Vagina (tissue), 2 donors: Measurements from ENCODE around the gene AGO3. TPM values are rescaled to one million over a fixed set of nuclear protein-coding genes. Genes with fewer than 3 reads are reported as not detected.

Experiments
- DNase-seq, 2 donors: peaks; one replicate each; pipeline ENCODE4 v3.0.0-alpha.2; 2017; ENCODE audit errors: extremely low spot score in 2 of 2
- H3K27ac ChIP-seq: fragments of 200-600 bp; sonication (generic); one replicate; pipeline ENCODE4 v1.5.1; 2019
- H3K27me3 ChIP-seq: fragments of 200-600 bp; sonication (generic); one replicate; pipeline ENCODE4 v1.5.1; 2019
- H3K36me3 ChIP-seq, 2 donors: fragments of 200-600 bp; sonication (generic); one replicate each; pipeline ENCODE4 v1.5.1; 2017 to 2019
- H3K4me1 ChIP-seq: fragments of 200-600 bp; sonication (generic); one replicate; pipeline ENCODE4 v1.5.1; 2019
- H3K4me3 ChIP-seq, 2 donors: fragments of 200-600 bp; sonication (generic); 1 replicate in 1 of 2; 2 replicates in 1 of 2; pipeline ENCODE4 v1.5.1; 2016 to 2019
- H3K9me3 ChIP-seq: fragments of 200-600 bp; sonication (generic); one replicate; pipeline ENCODE4 v1.5.1; 2019
- POLR2A ChIP-seq, 2 donors: fragments of 450-650 bp; IDR thresholded peaks; one replicate each; pipeline ENCODE4 v1.6.1; 2017; ENCODE audit warnings: antibody characterized with exemption in 2 of 2, mild to moderate bottlenecking in 2 of 2, moderate library complexity in 2 of 2
- POLR2AphosphoS5 ChIP-seq, 2 donors: sonication (generic); formaldehyde crosslinking; IDR thresholded peaks; one replicate each; pipeline ENCODE4 v1.9.0; 2017; ENCODE audit warnings: antibody characterized with exemption in 2 of 2, mild to moderate bottlenecking in 2 of 2, low read depth in 1 of 2; ENCODE audit not compliant: insufficient read depth in 1 of 2
- intact Hi-C: fragments of 100-400 bp; cut with DNase I; formaldehyde crosslinking; loops from one replicate; pipeline ENCODE4 v1.15.1; 2023
- total RNA-seq: library from RNA; depleted of rRNA; stranded (reverse); fragments of >200 nt; gene quantifications from one replicate; pipeline ENCODE4 v1.2.3, GENCODE V29; 2016
- TF ChIP-seq, protein P1 (sequence below), 3 experiments: fragments of 450-650 bp in 2 of 3; fragments of 200-600 bp in 1 of 3; sonication (generic) in 1 of 3; IDR thresholded peaks; one replicate each; pipeline ENCODE4 v1.5.1; 2017 to 2019; ENCODE audit warnings: antibody characterized with exemption in 3 of 3, mild to moderate bottlenecking in 2 of 3, moderate library complexity in 2 of 3

The AGO3 gene
- total RNA-seq, 1 donor from 2014 or later: 17.2 TPM

DNA sequence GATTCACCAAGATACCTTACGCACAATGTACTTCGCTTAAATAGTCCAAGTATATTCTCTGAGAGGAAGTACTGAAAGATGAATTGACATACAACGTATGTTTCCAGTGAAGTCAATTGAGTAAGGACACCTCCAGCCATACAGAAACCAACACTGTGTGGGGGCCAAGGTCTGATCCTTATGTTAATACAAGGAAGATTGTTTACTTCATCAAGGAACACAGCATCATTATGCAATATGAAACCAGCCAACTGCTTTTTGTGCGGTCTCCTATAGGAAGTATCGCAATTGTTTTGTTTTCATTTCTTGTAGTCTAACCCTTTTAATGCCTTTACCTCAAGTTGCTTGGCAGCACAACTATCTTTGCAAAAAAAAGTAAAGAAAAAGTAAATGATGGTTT is 124.8 kb downstream of the AGO3 start:
- H3K27me3 ChIP-seq: no peaks in the 10 kb centered on the region
- no peak overlapping the region for H3K4me3 ChIP-seq
- H3K36me3 ChIP-seq: peaks cover 0 to 10% of the 10 kb centered on the region in 2 donors
- H3K9me3 ChIP-seq: no peaks in the 10 kb centered on the region
- DNase-seq: no peak
- TF ChIP-seq, protein P1, sequence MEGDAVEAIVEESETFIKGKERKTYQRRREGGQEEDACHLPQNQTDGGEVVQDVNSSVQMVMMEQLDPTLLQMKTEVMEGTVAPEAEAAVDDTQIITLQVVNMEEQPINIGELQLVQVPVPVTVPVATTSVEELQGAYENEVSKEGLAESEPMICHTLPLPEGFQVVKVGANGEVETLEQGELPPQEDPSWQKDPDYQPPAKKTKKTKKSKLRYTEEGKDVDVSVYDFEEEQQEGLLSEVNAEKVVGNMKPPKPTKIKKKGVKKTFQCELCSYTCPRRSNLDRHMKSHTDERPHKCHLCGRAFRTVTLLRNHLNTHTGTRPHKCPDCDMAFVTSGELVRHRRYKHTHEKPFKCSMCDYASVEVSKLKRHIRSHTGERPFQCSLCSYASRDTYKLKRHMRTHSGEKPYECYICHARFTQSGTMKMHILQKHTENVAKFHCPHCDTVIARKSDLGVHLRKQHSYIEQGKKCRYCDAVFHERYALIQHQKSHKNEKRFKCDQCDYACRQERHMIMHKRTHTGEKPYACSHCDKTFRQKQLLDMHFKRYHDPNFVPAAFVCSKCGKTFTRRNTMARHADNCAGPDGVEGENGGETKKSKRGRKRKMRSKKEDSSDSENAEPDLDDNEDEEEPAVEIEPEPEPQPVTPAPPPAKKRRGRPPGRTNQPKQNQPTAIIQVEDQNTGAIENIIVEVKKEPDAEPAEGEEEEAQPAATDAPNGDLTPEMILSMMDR (IDR thresholded peaks at IDR 0.05): no peak
- TF ChIP-seq POLR2A (IDR thresholded peaks at IDR 0.05) (no peak), POLR2AphosphoS5 (IDR thresholded peaks at IDR 0.05; ENCODE audit: insufficient read depth in 1 of 2, low read depth in 1 of 2) (no peak)
- no peak overlapping the region for H3K27ac ChIP-seq
- H3K4me1 ChIP-seq: no peaks in the 10 kb centered on the region
- intact Hi-C loops: no loop called here

DNA sequence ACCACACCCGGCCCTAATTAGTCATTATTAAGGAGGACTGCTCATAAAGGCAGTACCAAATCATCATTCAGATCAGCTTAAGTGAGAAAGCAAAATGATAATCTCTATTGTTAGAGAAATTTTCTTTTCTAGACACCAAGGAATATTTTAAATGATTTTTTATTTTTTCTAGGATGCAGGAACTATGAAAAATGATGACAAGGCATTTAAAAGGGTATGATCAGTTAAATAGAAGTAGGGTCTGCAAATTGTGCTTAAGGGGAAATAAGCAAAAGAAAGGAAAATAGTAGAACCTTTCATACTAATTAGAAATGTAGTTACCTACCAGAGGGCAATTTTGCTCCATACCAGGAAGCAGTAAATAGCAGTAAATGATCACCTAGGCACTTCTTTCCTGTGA is 131.4 kb downstream of the AGO3 start:
- intact Hi-C loops: no loop called here
- H3K9me3 ChIP-seq: no peaks in the 10 kb centered on the region
- H3K36me3 ChIP-seq: peaks cover 0 to 6% of the 10 kb centered on the region in 2 donors
- TF ChIP-seq, protein P1 (IDR thresholded peaks at IDR 0.05): no peak
- TF ChIP-seq POLR2A (IDR thresholded peaks at IDR 0.05): no peak
- TF ChIP-seq POLR2AphosphoS5 (IDR thresholded peaks at IDR 0.05; ENCODE audit: insufficient read depth in 1 of 2, low read depth in 1 of 2): no peak
- no peak for DNase-seq
- no peaks in the 10 kb centered on the region for H3K27me3 ChIP-seq
- H3K4me1 ChIP-seq: no peaks in the 10 kb centered on the region
- H3K4me3 ChIP-seq: no peak overlapping the region
- no peak overlapping the region for H3K27ac ChIP-seq

DNA sequence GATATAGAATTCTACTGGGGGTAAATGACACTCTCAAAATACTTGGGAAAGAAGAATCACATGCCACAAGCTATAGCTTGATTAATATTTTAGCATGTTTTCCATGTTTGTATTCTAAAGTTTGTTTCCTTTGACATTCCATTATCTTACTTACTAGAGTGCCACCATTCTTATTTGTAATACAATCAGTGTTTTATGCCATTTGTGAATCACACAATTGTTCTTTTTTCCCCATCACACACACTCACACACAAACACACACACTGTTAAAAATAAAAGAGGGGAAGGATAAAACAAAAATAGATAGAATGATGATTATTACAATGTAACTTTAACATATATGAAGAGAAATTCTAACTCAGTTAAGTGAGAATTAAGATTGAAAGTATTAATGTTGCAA is 137.0 kb downstream of the AGO3 start:
- intact Hi-C loops: no loop called here
- H3K4me3 ChIP-seq: no peak overlapping the region
- no peaks in the 10 kb centered on the region for H3K27me3 ChIP-seq
- H3K27ac ChIP-seq: no peak overlapping the region
- H3K4me1 ChIP-seq: no peaks in the 10 kb centered on the region
- H3K36me3 ChIP-seq: no peaks in the 10 kb centered on the region
- TF ChIP-seq POLR2AphosphoS5 (IDR thresholded peaks at IDR 0.05; ENCODE audit: insufficient read depth in 1 of 2, low read depth in 1 of 2) (no peak), POLR2A (IDR thresholded peaks at IDR 0.05) (no peak)
- TF ChIP-seq, protein P1 (IDR thresholded peaks at IDR 0.05): no peak
- no peak for DNase-seq
- no peaks in the 10 kb centered on the region for H3K9me3 ChIP-seq

DNA sequence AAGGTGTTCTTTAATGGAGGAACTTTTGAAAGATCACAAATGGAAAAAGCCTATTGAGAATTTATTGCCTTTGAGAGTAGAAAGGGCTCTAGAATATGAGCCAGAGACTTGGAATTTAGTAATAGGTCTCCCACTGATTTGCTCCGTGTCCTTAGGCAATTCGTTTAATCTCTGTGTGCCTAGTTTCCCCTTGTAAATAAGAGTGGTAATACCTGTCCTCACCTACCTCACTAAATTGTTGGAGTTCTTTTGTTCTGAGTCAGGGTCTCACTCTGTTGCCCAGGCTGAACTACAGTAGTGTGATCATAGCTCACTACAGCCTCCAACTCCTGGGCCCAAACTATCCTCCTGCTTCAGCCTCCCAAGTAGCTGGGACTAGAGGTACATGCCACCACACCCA is 138.0 kb downstream of the AGO3 start:
- no peak overlapping the region for H3K27ac ChIP-seq
- H3K36me3 ChIP-seq: no peaks in the 10 kb centered on the region
- H3K27me3 ChIP-seq: no peaks in the 10 kb centered on the region
- no peak for DNase-seq
- H3K4me1 ChIP-seq: no peaks in the 10 kb centered on the region
- intact Hi-C loops: no loop called here
- TF ChIP-seq POLR2A (IDR thresholded peaks at IDR 0.05) (no peak), POLR2AphosphoS5 (IDR thresholded peaks at IDR 0.05; ENCODE audit: insufficient read depth in 1 of 2, low read depth in 1 of 2) (no peak)
- TF ChIP-seq, protein P1 (IDR thresholded peaks at IDR 0.05): no peak
- H3K4me3 ChIP-seq: no peak overlapping the region
- H3K9me3 ChIP-seq: no peaks in the 10 kb centered on the region

DNA sequence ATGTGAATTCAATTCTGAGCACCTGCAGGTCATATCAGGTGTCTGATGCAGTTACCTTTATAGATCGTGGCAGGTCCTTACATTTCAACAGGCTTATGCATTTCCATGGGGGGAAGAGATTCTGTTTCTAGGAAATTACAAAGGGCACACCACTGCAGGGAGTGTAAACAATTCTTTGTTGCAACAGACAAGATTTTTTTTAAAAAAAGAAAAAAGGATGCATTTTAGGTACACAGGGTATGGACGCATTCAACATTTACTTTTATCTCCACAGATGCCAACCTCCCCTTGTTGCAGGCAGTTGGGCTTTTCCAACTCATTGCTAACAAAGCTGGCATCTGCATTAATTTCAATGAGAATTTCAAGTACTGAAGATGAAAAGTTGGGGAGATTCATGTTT is 139.4 kb downstream of the AGO3 start:
- Histone ChIP-seq H3K36me3 (no peaks in the 10 kb centered on the region), H3K4me3 (no peak overlapping the region), H3K9me3 (no peaks in the 10 kb centered on the region), H3K4me1 (no peaks in the 10 kb centered on the region), H3K27ac (no peak overlapping the region), H3K27me3 (no peaks in the 10 kb centered on the region)
- intact Hi-C loops: no loop called here
- DNase-seq: no peak
- no peak for TF ChIP-seq POLR2AphosphoS5 (IDR thresholded peaks at IDR 0.05; ENCODE audit: insufficient read depth in 1 of 2, low read depth in 1 of 2)
- TF ChIP-seq, protein P1 (IDR thresholded peaks at IDR 0.05): no peak
- TF ChIP-seq POLR2A (IDR thresholded peaks at IDR 0.05): no peak
